Activated B cell treated with CpG ODN at 0.5 μM for 24 hours (primary cell): ENCODE results near the gene HSF2. TPM values are rescaled to one million over a fixed set of nuclear protein-coding genes. Genes with fewer than 3 reads are reported as not detected.
A peak's percentile ranks its signal among the peaks of the same experiment; 100 is the strongest.

Experiments used
- ATAC-seq: fragments of 200-7000 bp; cut with Tn5 transposase; one replicate; pipeline ENCODE4 v1.10.0; 2021; ENCODE audit warnings: low read depth, mild to moderate bottlenecking, moderate library complexity
- CTCF ChIA-PET: fragments of 350-600 bp; sonication (Branson Sonifier 250); formaldehyde crosslinking; loops from one replicate; lab custom pipeline; 2021; ENCODE audit warnings: antibody characterized with exemption; lab: Charles Lee
- POLR2A ChIA-PET: fragments of 350-600 bp; sonication (Branson Sonifier 250); formaldehyde crosslinking; loops from one replicate; lab custom pipeline; 2021; ENCODE audit warnings: antibody characterized with exemption; lab: Charles Lee
- DNase-seq: peaks from one replicate; pipeline ENCODE4 v3.0.0; 2022
- H3K27ac Mint-ChIP-seq: one replicate; pipeline ENCODE4 v1.8.0; 2020; ENCODE audit warnings: mixed read lengths
- H3K27me3 Mint-ChIP-seq: one replicate; pipeline ENCODE4 v1.8.0; 2021; ENCODE audit warnings: mixed read lengths
- H3K36me3 Mint-ChIP-seq: one replicate; pipeline ENCODE4 v1.8.0; 2021; ENCODE audit warnings: low read depth, mixed read lengths
- H3K4me1 Mint-ChIP-seq: one replicate; pipeline ENCODE4 v1.8.0; 2021; ENCODE audit warnings: mixed read lengths
- H3K4me3 Mint-ChIP-seq: one replicate; pipeline ENCODE4 v1.8.0; 2020; ENCODE audit warnings: mild to moderate bottlenecking, mixed read lengths
- H3K9me3 Mint-ChIP-seq: one replicate; pipeline ENCODE4 v1.8.0; 2020; ENCODE audit warnings: mixed read lengths
- CTCF ChIP-seq: fragments of 200-600 bp; IDR thresholded peaks from one replicate; pipeline ENCODE4 v1.8.0; 2022; ENCODE audit warnings: antibody characterized with exemption, mild to moderate bottlenecking
- intact Hi-C: fragments of 100-400 bp; cut with micrococcal nuclease; formaldehyde crosslinking; loops from one replicate; pipeline ENCODE4 v1.15.1; 2024
- total RNA-seq: library from RNA; stranded (reverse); gene quantifications from 2 replicates; pipeline ENCODE4 v1.2.3, GENCODE V29; 2022

Gene HSF2
- total RNA-seq, 1 donor from 2014 or later: 9.0 TPM

- H3K4me3 Mint-ChIP-seq: no peak overlapping the region
- H3K27ac Mint-ChIP-seq: no peak overlapping the region
- H3K4me1 Mint-ChIP-seq: peaks cover 4% of the 10 kb centered on the region
- no peak for TF ChIP-seq CTCF
- DNase-seq (no peak), ATAC-seq (no peak)
- no peaks in the 10 kb centered on the region for H3K9me3 Mint-ChIP-seq
- H3K36me3 Mint-ChIP-seq: no peaks in the 10 kb centered on the region
- CTCF ChIA-PET: no interaction called here
- peaks cover 12% of the 10 kb centered on the region for H3K27me3 Mint-ChIP-seq
- POLR2A ChIA-PET: no interaction called here
- intact Hi-C loops: no loop called here
Observed at GRCh38 chr6:122374307-122374706, 25.1 kb upstream of the HSF2 start.

- POLR2A ChIA-PET: no interaction called here
- H3K4me3 Mint-ChIP-seq: peak overlapping the region; percentile 17
- DNase-seq: no peak
- H3K9me3 Mint-ChIP-seq: no peaks in the 10 kb centered on the region
- H3K27ac Mint-ChIP-seq: no peak overlapping the region
- H3K27me3 Mint-ChIP-seq: peaks cover 14% of the 10 kb centered on the region
- H3K36me3 Mint-ChIP-seq: no peaks in the 10 kb centered on the region
- CTCF ChIA-PET: no interaction called here
- no peak for TF ChIP-seq CTCF
- peaks cover 4% of the 10 kb centered on the region for H3K4me1 Mint-ChIP-seq
- intact Hi-C loops: no loop called here
- ATAC-seq: no peak
Observed at GRCh38 chr6:122376246-122376645, 23.2 kb upstream of the HSF2 start.

DNA sequence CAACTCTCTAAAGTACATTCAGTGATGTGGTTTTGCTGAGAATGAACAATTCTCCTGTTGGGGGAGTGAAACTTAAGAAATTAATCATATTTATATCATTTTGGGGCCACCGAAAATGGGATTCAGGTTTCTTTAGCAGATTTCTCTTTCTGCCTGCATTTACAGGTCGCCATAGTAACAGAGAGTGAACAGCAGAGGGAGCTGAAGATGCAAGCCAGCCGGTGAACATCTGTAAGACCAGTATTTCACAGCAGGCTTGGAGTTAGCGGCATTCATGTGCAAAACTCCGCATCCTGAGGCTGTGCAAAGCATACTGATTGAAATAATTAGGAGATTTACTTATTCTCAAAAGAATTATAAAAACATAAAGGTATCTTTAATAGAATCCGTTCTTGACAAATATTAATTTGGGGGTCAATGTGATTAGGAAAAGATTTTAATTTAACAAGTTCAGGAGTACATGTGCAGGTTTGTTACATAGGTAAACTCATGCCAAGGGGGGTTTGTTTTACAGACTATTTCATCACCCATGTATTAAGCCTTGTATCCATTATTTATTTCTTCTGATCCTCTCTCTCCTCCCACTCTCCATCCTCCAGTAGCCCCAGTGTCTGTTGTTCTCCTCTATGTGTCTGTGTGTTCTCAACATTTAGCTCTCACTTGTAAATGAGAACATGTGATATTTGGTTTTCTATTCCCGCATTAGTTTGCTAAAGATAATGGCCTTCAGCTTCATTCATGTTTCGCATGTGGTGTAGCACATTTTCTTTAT, 17.8 kb upstream of the HSF2 start:
- H3K4me3 Mint-ChIP-seq: no peak overlapping the region
- TF ChIP-seq CTCF: peak; percentile 40
- intact Hi-C loops: loop anchor here (1.0 to 5.0 kb wide), 3 partner anchors 17 to 936 kb away; partner anchors contain the start of gene HSF2
- POLR2A ChIA-PET: no interaction called here
- no peaks in the 10 kb centered on the region for H3K36me3 Mint-ChIP-seq
- no peaks in the 10 kb centered on the region for H3K4me1 Mint-ChIP-seq
- CTCF ChIA-PET: interaction anchor here (1.3 to 7.1 kb wide), 5 partner anchors 13 to 148 kb away, joined by 3 to 94 read pairs (median 4); partner anchors contain the start of gene HSF2
- H3K9me3 Mint-ChIP-seq: no peaks in the 10 kb centered on the region
- DNase-seq: no peak
- peak; percentile 77 for ATAC-seq
- peaks cover 15% of the 10 kb centered on the region for H3K27me3 Mint-ChIP-seq
- H3K27ac Mint-ChIP-seq: no peak overlapping the region

- peaks cover 20% of the 10 kb centered on the region for H3K27me3 Mint-ChIP-seq
- no peaks in the 10 kb centered on the region for H3K9me3 Mint-ChIP-seq
- TF ChIP-seq CTCF: no peak
- DNase-seq: no peak
- H3K36me3 Mint-ChIP-seq: no peaks in the 10 kb centered on the region
- intact Hi-C loops: no loop called here
- POLR2A ChIA-PET: no interaction called here
- H3K27ac Mint-ChIP-seq: no peak overlapping the region
- no peak overlapping the region for H3K4me3 Mint-ChIP-seq
- CTCF ChIA-PET: interaction anchor here (7.1 kb wide), 1 partner anchor 144 kb away, joined by 94 read pairs; no protein-coding TSS in a partner anchor
- H3K4me1 Mint-ChIP-seq: no peaks in the 10 kb centered on the region
- ATAC-seq: no peak
Observed at GRCh38 chr6:122385857-122386612, 13.4 kb upstream of the HSF2 start.

GRCh38 chr6:122388945-122389344, 10.5 kb upstream of the HSF2 start:
- H3K4me3 Mint-ChIP-seq: no peak overlapping the region
- H3K36me3 Mint-ChIP-seq: no peaks in the 10 kb centered on the region
- ChIA-PET CTCF (no interaction called here), POLR2A (no interaction called here)
- no peak for DNase-seq
- H3K4me1 Mint-ChIP-seq: no peaks in the 10 kb centered on the region
- H3K9me3 Mint-ChIP-seq: no peaks in the 10 kb centered on the region
- no peak for TF ChIP-seq CTCF
- intact Hi-C loops: no loop called here
- no peak for ATAC-seq
- peaks cover 12% of the 10 kb centered on the region for H3K27me3 Mint-ChIP-seq
- H3K27ac Mint-ChIP-seq: no peak overlapping the region
